PC-9 (cell line): ENCODE data around the gene ECE1. TPM values are rescaled to one million over a fixed set of nuclear protein-coding genes. Genes with fewer than 3 reads are reported as not detected.

ENCODE experiments used
- BruUV-seq: library from RNA; stranded (reverse); fragments of 400-500 nt; replicated peaks from 2 replicates; lab custom pipeline; 2021; lab: Mats Ljungman, UMichigan
- CTCF ChIA-PET: fragments of 300-600 bp; sonication (Branson Sonifier 250); formaldehyde crosslinking; loops from one replicate; lab custom pipeline; 2022; ENCODE audit warnings: antibody characterized with exemption; lab: Charles Lee
- POLR2A ChIA-PET: fragments of 300-600 bp; sonication (Branson Sonifier 250); formaldehyde crosslinking; loops from one replicate; lab custom pipeline; 2022; ENCODE audit warnings: antibody characterized with exemption; ENCODE audit not compliant: unreplicated experiment; lab: Charles Lee
- DNase-seq, 2 experiments: peaks; one replicate each; pipeline versions ENCODE4 v3.0.0 to v3.0.0-alpha.2; 2015 to 2022; ENCODE audit warnings: mixed read lengths in 1 of 2
- H2AFZ ChIP-seq: fragments of 200-600 bp; sonication (generic); 2 replicates; pipeline ENCODE4 v1.8.1; 2017; ENCODE audit warnings: antibody characterized with exemption
- H3F3A ChIP-seq: fragments of 200-600 bp; sonication (generic); 2 replicates; pipeline ENCODE4 v1.8.1; 2017; ENCODE audit warnings: antibody characterized with exemption, mild to moderate bottlenecking, low read depth; ENCODE audit not compliant: insufficient read depth
- H3K27ac ChIP-seq: fragments of 200-600 bp; sonication (generic); 2 replicates; pipeline ENCODE4 v1.6.1; 2016; ENCODE audit warnings: mixed run types
- H3K27me3 ChIP-seq: fragments of 200-600 bp; sonication (generic); 2 replicates; pipeline ENCODE4 v1.6.1; 2016; ENCODE audit warnings: low read depth, mixed run types; ENCODE audit not compliant: insufficient read depth
- H3K36me3 ChIP-seq: fragments of 200-600 bp; sonication (generic); 2 replicates; pipeline ENCODE4 v1.6.1; 2016; ENCODE audit warnings: low read depth, mixed run types
- H3K4me1 ChIP-seq: fragments of 200-600 bp; sonication (generic); replicated peaks from 2 replicates; pipeline ENCODE4 v1.6.1; 2016; ENCODE audit warnings: mixed run types; ENCODE audit not compliant: insufficient read depth
- H3K4me2 ChIP-seq: fragments of 200-600 bp; sonication (generic); 2 replicates; pipeline ENCODE4 v1.6.1; 2017; ENCODE audit warnings: mixed run types
- H3K4me3 ChIP-seq: fragments of 200-600 bp; sonication (generic); 2 replicates; pipeline ENCODE4 v1.6.1; 2016; ENCODE audit warnings: mixed run types
- H3K79me2 ChIP-seq: fragments of 200-600 bp; sonication (generic); 2 replicates; pipeline ENCODE4 v1.6.1; 2017; ENCODE audit warnings: low read depth, mixed run types
- H3K9me2 ChIP-seq: fragments of 200-600 bp; sonication (generic); 2 replicates; pipeline ENCODE4 v1.8.1; 2017; ENCODE audit warnings: mild to moderate bottlenecking; ENCODE audit not compliant: insufficient read depth
- H3K9me3 ChIP-seq: fragments of 200-600 bp; sonication (generic); 2 replicates; pipeline ENCODE4 v1.8.1; 2016; ENCODE audit warnings: low read depth; ENCODE audit not compliant: insufficient read depth
- H4K20me1 ChIP-seq: fragments of 200-600 bp; sonication (generic); 2 replicates; pipeline ENCODE4 v1.8.1; 2017; ENCODE audit not compliant: insufficient read depth
- CTCF ChIP-seq: fragments of 200-600 bp; sonication (generic); conservative IDR thresholded peaks from 2 replicates; pipeline ENCODE4 v1.6.1; 2017; ENCODE audit warnings: mixed run types, antibody characterized with exemption, mild to moderate bottlenecking, moderate library complexity
- EZH2 ChIP-seq: fragments of 200-600 bp; sonication (generic); IDR thresholded peaks from 2 replicates; pipeline ENCODE4 v1.8.0; 2017; ENCODE audit warnings: antibody characterized with exemption, low read depth
- intact Hi-C: fragments of 100-400 bp; cut with micrococcal nuclease; formaldehyde crosslinking; loops from one replicate; pipeline ENCODE4 v1.10.0; 2022; ENCODE audit not compliant: unreplicated experiment
- total RNA-seq: library from RNA; stranded (reverse); gene quantifications from 2 replicates; pipeline ENCODE4 v1.2.3, GENCODE V29; 2021

Gene ECE1
- total RNA-seq, 1 experiment from 2014 or later = 80.8 TPM

GRCh38 chr1:21319447-21320407, 29.5 kb upstream of the ECE1 start:
- H3K9me3 ChIP-seq = no peaks in the 10 kb centered on the region
- H3K79me2 ChIP-seq = peaks cover 11% of the 10 kb centered on the region
- H3K9me2 ChIP-seq = no peaks in the 10 kb centered on the region
- ChIA-PET CTCF (no interaction called here), POLR2A (no interaction called here)
- intact Hi-C loops = no loop called here
- no peak overlapping the region for H3K27ac ChIP-seq
- no peaks in the 10 kb centered on the region for H3K27me3 ChIP-seq
- DNase-seq = no peak
- BruUV-seq = no TSS peak
- H3K4me1 ChIP-seq = peaks cover 23% of the 10 kb centered on the region
- no peak overlapping the region for H2AFZ ChIP-seq
- H3F3A ChIP-seq = peaks cover 14% of the 10 kb centered on the region
- no peaks in the 10 kb centered on the region for H4K20me1 ChIP-seq
- H3K36me3 ChIP-seq = no peaks in the 10 kb centered on the region
- no peak overlapping the region for H3K4me2 ChIP-seq
- no peak overlapping the region for H3K4me3 ChIP-seq
- TF ChIP-seq EZH2 = no peak
- TF ChIP-seq CTCF = no peak

GRCh38 chr1:21318714-21319159, 28.5 kb upstream of the ECE1 start:
- no peaks in the 10 kb centered on the region for H3K9me2 ChIP-seq
- no peak overlapping the region for H3K27ac ChIP-seq
- ChIA-PET CTCF (no interaction called here), POLR2A (no interaction called here)
- no TSS peak for BruUV-seq
- no peaks in the 10 kb centered on the region for H4K20me1 ChIP-seq
- H3K9me3 ChIP-seq = no peaks in the 10 kb centered on the region
- no peaks in the 10 kb centered on the region for H3K36me3 ChIP-seq
- no peak overlapping the region for H2AFZ ChIP-seq
- DNase-seq = no peak
- H3F3A ChIP-seq = peaks cover 7% of the 10 kb centered on the region
- no peaks in the 10 kb centered on the region for H3K27me3 ChIP-seq
- intact Hi-C loops = no loop called here
- H3K4me2 ChIP-seq = no peak overlapping the region
- H3K4me1 ChIP-seq = peaks cover 17% of the 10 kb centered on the region
- no peak overlapping the region for H3K4me3 ChIP-seq
- TF ChIP-seq EZH2 (no peak), CTCF (no peak)
- H3K79me2 ChIP-seq = peaks cover 13% of the 10 kb centered on the region

GRCh38 chr1:21318057-21318713, 27.9 kb upstream of the ECE1 start:
- no peak overlapping the region for H3K27ac ChIP-seq
- peaks cover 17% of the 10 kb centered on the region for H3K79me2 ChIP-seq

More at GRCh38 chr1:21318057-21318713, 27.9 kb upstream of the ECE1 start:
- POLR2A ChIA-PET = no interaction called here
- Histone ChIP-seq H3F3A (peaks cover 2% of the 10 kb centered on the region; the same call in 1 of the 2 replicates), H2AFZ (no peak overlapping the region), H3K4me3 (no peak overlapping the region), H3K4me2 (no peak overlapping the region), H3K27me3 (no peaks in the 10 kb centered on the region), H3K9me2 (no peaks in the 10 kb centered on the region), H3K36me3 (no peaks in the 10 kb centered on the region), H3K9me3 (no peaks in the 10 kb centered on the region), H3K4me1 (peaks cover 12% of the 10 kb centered on the region), H4K20me1 (no peaks in the 10 kb centered on the region)
- BruUV-seq = no TSS peak
- TF ChIP-seq EZH2 (no peak), CTCF (no peak)
- intact Hi-C loops = no loop called here
- no peak for DNase-seq
- CTCF ChIA-PET = no interaction called here
